ENCODE results near the gene ACTG1.

ACTG1 gene

GRCh38 chr17:81460856-81461460 is 51.6 kb downstream of the ACTG1 start:
- no peak for DNase-seq

Measured in fibroblast of skin of right biceps (primary cell).